ENCODE data around the gene KLF11.

KLF11 gene

DNA sequence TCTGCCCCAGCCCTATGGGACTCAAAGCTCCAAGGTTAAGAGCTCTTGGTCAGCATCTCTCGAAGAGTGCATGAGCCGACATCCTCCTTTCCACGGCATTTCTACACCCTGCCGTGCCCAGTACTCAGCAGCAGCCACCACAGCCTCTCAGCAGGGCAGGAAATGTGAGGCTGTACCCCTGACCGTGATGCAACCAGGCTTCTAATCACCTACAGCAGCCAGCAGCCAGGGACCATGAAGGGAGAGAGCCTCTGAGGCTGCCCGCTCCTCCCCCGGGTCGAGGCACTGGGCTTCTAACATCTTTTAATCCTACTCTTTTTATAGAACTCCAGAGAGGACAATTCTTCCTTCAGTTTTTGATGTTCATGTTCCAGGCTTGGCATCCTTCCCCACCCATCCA, 30.4 kb downstream of the KLF11 start:
- ChIA-PET POLR2A (interaction anchor here (2.2 kb wide), 2 partner anchors 30 to 48 kb away, joined by 7 read pairs; partner anchors contain the start of gene KLF11), CTCF (interaction anchor here (1.1 to 4.4 kb wide), 3 partner anchors 24 to 362 kb away, joined by 4 to 46 read pairs (median 20); no protein-coding TSS in a partner anchor)
- TF ChIP-seq CTBP1 (IDR thresholded peaks at IDR 0.05; ENCODE audit: borderline replicate concordance) (no peak), NFRKB (IDR thresholded peaks at IDR 0.05) (no peak), FOXK2 (IDR thresholded peaks at IDR 0.05) (no peak), SUZ12 (IDR thresholded peaks at IDR 0.05) (no peak), ELF4 (IDR thresholded peaks at IDR 0.05) (no peak), L3MBTL2 (conservative IDR thresholded peaks at IDR 0.05) (no peak), FOXM1 (IDR thresholded peaks at IDR 0.05; ENCODE audit: borderline replicate concordance) (no peak), ARNT (IDR thresholded peaks at IDR 0.05) (no peak), FOXA1 (IDR thresholded peaks at IDR 0.05) (no peak), BHLHE40 (IDR thresholded peaks at IDR 0.05; ENCODE audit: borderline replicate concordance) (no peak), SP1 (IDR thresholded peaks at IDR 0.05) (no peak), TARDBP (IDR thresholded peaks at IDR 0.05) (no peak)
- TF ChIP-seq, protein P1, sequence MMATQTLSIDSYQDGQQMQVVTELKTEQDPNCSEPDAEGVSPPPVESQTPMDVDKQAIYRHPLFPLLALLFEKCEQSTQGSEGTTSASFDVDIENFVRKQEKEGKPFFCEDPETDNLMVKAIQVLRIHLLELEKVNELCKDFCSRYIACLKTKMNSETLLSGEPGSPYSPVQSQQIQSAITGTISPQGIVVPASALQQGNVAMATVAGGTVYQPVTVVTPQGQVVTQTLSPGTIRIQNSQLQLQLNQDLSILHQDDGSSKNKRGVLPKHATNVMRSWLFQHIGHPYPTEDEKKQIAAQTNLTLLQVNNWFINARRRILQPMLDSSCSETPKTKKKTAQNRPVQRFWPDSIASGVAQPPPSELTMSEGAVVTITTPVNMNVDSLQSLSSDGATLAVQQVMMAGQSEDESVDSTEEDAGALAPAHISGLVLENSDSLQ (IDR thresholded peaks at IDR 0.05): no peak
- no peak for DNase-seq (ENCODE audit: extremely low spot score)

GRCh38 chr2:10075101-10075500, 31.8 kb downstream of the KLF11 start:
- ChIA-PET CTCF (interaction anchor here (1.0 to 4.4 kb wide), 3 partner anchors 22 to 70 kb away, joined by 3 to 46 read pairs (median 8); no protein-coding TSS in a partner anchor), POLR2A (no interaction called here)
- TF ChIP-seq ARNT (IDR thresholded peaks at IDR 0.05) (no peak), SUZ12 (IDR thresholded peaks at IDR 0.05) (no peak), FOXK2 (IDR thresholded peaks at IDR 0.05) (no peak), L3MBTL2 (conservative IDR thresholded peaks at IDR 0.05) (no peak), HDGF (IDR thresholded peaks at IDR 0.05; ENCODE audit: borderline replicate concordance) (no peak), FOXM1 (IDR thresholded peaks at IDR 0.05; ENCODE audit: borderline replicate concordance) (no peak), FOXA1 (IDR thresholded peaks at IDR 0.05) (no peak), NFRKB (IDR thresholded peaks at IDR 0.05) (no peak), ZNF384 (IDR thresholded peaks at IDR 0.05) (no peak), SP1 (IDR thresholded peaks at IDR 0.05) (no peak), ELF4 (IDR thresholded peaks at IDR 0.05) (no peak), BHLHE40 (IDR thresholded peaks at IDR 0.05; ENCODE audit: borderline replicate concordance) (no peak), CTBP1 (IDR thresholded peaks at IDR 0.05; ENCODE audit: borderline replicate concordance) (no peak), TARDBP (IDR thresholded peaks at IDR 0.05) (no peak), LEF1 (IDR thresholded peaks at IDR 0.05; ENCODE audit: borderline replicate concordance) (no peak)
- TF ChIP-seq, protein P1 (IDR thresholded peaks at IDR 0.05): no peak
- no peak for DNase-seq (ENCODE audit: extremely low spot score)

GRCh38 chr2:10075571-10076209, 32.3 kb downstream of the KLF11 start:
- ChIA-PET CTCF (interaction anchor here (1.3 to 2.7 kb wide), 2 partner anchors 21 to 359 kb away, joined by 3 to 8 read pairs; no protein-coding TSS in a partner anchor), POLR2A (no interaction called here)
- no peak for TF ChIP-seq HDGF (IDR thresholded peaks at IDR 0.05; ENCODE audit: borderline replicate concordance)
- no peak for TF ChIP-seq FOXK2 (IDR thresholded peaks at IDR 0.05)
- TF ChIP-seq, protein P1 (IDR thresholded peaks at IDR 0.05): no peak
- no peak for TF ChIP-seq LEF1 (IDR thresholded peaks at IDR 0.05; ENCODE audit: borderline replicate concordance)
- TF ChIP-seq L3MBTL2 (conservative IDR thresholded peaks at IDR 0.05): no peak
- TF ChIP-seq SUZ12 (IDR thresholded peaks at IDR 0.05): no peak

DNA sequence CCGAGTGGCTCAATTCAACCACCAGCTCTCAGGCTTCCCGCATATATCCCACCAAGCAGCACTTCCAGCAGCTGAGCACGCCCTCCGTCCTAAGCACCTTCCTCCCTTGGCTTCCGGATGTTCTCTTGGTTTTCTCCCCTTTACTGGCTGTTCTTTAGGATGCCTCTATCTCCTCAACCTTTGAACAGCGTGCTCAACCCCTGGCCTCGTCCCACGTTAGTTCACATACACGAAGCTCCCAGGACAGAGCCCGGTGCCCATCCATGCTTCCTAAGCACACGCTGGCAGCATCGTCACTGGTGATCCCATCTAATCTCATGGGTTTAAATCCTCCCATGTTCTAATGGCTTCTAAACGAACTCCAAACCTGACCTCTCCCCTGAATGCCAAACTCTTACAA, 33.2 kb downstream of the KLF11 start:
- ChIA-PET POLR2A (no interaction called here), CTCF (interaction anchor here (1.3 to 2.7 kb wide), 2 partner anchors 20 to 358 kb away, joined by 3 to 8 read pairs; no protein-coding TSS in a partner anchor)
- TF ChIP-seq SP1 (IDR thresholded peaks at IDR 0.05) (no peak), ZNF384 (IDR thresholded peaks at IDR 0.05) (no peak), LEF1 (IDR thresholded peaks at IDR 0.05; ENCODE audit: borderline replicate concordance) (no peak), TARDBP (IDR thresholded peaks at IDR 0.05) (no peak), SUZ12 (IDR thresholded peaks at IDR 0.05) (no peak), CTBP1 (IDR thresholded peaks at IDR 0.05; ENCODE audit: borderline replicate concordance) (no peak), BHLHE40 (IDR thresholded peaks at IDR 0.05; ENCODE audit: borderline replicate concordance) (no peak), ELF4 (IDR thresholded peaks at IDR 0.05) (no peak), NFRKB (IDR thresholded peaks at IDR 0.05) (no peak), L3MBTL2 (conservative IDR thresholded peaks at IDR 0.05) (no peak), ARNT (IDR thresholded peaks at IDR 0.05) (no peak), FOXK2 (IDR thresholded peaks at IDR 0.05) (no peak), FOXA1 (IDR thresholded peaks at IDR 0.05) (no peak)
- no peak for DNase-seq (ENCODE audit: extremely low spot score)

More at GRCh38 chr2:10075571-10076209, 32.3 kb downstream of the KLF11 start:
- DNase-seq (ENCODE audit: extremely low spot score): no peak

DNA sequence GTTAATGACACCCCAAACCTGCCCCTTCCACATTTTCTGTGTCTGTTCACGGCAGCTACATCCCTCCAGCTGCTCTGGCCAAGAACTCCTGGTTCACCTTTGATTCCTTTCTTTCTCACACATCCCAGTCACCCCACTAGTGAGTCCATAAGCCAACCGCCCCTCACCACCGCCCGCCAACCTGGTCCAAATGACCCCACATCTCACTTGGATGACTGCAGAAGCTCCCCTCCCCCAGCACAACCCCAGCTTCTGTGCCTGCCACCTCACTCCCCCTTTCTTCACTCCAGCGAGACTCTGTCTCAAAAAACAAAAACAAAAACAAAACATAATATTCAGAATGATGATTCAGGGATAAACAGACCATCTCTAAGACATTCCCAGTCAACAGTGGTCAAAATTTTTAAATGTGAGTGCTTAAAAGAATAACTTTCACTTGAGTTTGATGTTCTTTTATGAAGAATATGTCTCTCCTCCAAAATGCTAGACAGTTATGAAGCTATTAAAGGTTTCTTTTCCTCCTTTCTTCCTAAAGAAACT, 33.7 kb downstream of the KLF11 start:
- CTCF ChIA-PET: interaction anchor here (1.3 to 2.7 kb wide), 2 partner anchors 20 to 358 kb away, joined by 3 to 8 read pairs; no protein-coding TSS in a partner anchor
- POLR2A ChIA-PET: no interaction called here

DNA sequence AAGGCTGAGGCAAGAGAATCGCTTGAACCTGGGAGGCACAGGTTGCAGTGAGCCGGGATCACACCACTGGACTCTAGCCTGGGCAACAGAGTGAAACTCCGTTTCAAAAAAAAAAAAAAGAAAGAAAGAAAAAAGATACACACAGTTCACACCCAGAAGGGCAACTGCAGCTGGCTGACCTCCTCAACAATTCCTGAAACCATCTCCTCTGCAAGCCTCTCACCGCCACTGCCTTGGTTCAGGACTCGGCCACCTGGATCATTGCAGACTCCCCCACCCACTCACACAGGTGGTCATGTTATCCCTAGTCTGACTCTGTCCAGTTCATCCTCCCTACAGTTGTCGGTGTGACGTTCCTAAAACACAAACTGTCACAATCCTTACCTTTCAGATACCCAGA, 34.7 kb downstream of the KLF11 start:
- POLR2A ChIA-PET: no interaction called here
- TF ChIP-seq FOXM1 (IDR thresholded peaks at IDR 0.05; ENCODE audit: borderline replicate concordance) (no peak), FOXA1 (IDR thresholded peaks at IDR 0.05) (no peak)
- CTCF ChIA-PET: interaction anchor here (0.9 kb wide), 1 partner anchor 25 kb away, joined by 4 read pairs; no protein-coding TSS in a partner anchor
- no peak for DNase-seq (ENCODE audit: extremely low spot score)

More for the DNA sequence above, 33.7 kb downstream of the KLF11 start:
- TF ChIP-seq ELF4 (IDR thresholded peaks at IDR 0.05) (no peak), NFRKB (IDR thresholded peaks at IDR 0.05) (no peak), L3MBTL2 (conservative IDR thresholded peaks at IDR 0.05) (no peak), ZNF384 (IDR thresholded peaks at IDR 0.05) (no peak), SUZ12 (IDR thresholded peaks at IDR 0.05) (no peak)
- no peak for DNase-seq (ENCODE audit: extremely low spot score)

All from HEK293T (cell line).